ENCODE results near the gene C1orf87.

C1orf87 gene

GRCh38 chr1:60063561-60063960 lies 10.0 kb downstream of the C1orf87 start:
- H3K4me1 ChIP-seq: peaks cover 0 to 8% (median under 1%) of the 10 kb centered on the region in 4 donors
- no peaks in the 10 kb centered on the region for H3K27me3 ChIP-seq
- DNase-seq: no peak
- no peaks in the 10 kb centered on the region for H3K36me3 ChIP-seq
- intact Hi-C loops (cut with DNase I; ENCODE audit: low total_unique reads): no loop called here
- H3K27ac ChIP-seq: no peak overlapping the region
- H3K9me3 ChIP-seq: no peaks in the 10 kb centered on the region
- no peak for TF ChIP-seq CTCF (IDR thresholded peaks at IDR 0.05)
- H3K4me3 ChIP-seq: no peak overlapping the region

- Histone ChIP-seq H3K36me3 (no peaks in the 10 kb centered on the region), H3K4me3 (no peak overlapping the region), H3K9me3 (no peaks in the 10 kb centered on the region), H3K27ac (no peak overlapping the region), H3K27me3 (no peaks in the 10 kb centered on the region), H3K4me1 (no peaks in the 10 kb centered on the region)
- no peak for DNase-seq
- intact Hi-C loops (cut with DNase I; ENCODE audit: low total_unique reads): no loop called here
- no peak for TF ChIP-seq CTCF (IDR thresholded peaks at IDR 0.05)
Observed at GRCh38 chr1:60059468-60059867, 14.1 kb downstream of the C1orf87 start.

- no peaks in the 10 kb centered on the region for H3K36me3 ChIP-seq
- H3K27ac ChIP-seq: no peak overlapping the region
- intact Hi-C loops (cut with DNase I; ENCODE audit: low total_unique reads): no loop called here
- no peak for TF ChIP-seq CTCF (IDR thresholded peaks at IDR 0.05)
- H3K9me3 ChIP-seq: peaks cover 0 to 8% (median 0%) of the 10 kb centered on the region in 3 donors
- H3K4me1 ChIP-seq: no peaks in the 10 kb centered on the region
- no peaks in the 10 kb centered on the region for H3K27me3 ChIP-seq
- DNase-seq: no peak
- H3K4me3 ChIP-seq: no peak overlapping the region
Observed at GRCh38 chr1:60055336-60055735, 18.2 kb downstream of the C1orf87 start.

- DNase-seq: no peak
Observed at GRCh38 chr1:60054374-60054773, 19.2 kb downstream of the C1orf87 start.

GRCh38 chr1:60052601-60053000 lies 21.0 kb downstream of the C1orf87 start:
- Histone ChIP-seq H3K4me3 (no peak overlapping the region), H3K36me3 (no peaks in the 10 kb centered on the region), H3K9me3 (peaks cover 0 to 18% (median 3%) of the 10 kb centered on the region in 3 donors), H3K27me3 (no peaks in the 10 kb centered on the region), H3K4me1 (no peaks in the 10 kb centered on the region), H3K27ac (no peak overlapping the region)
- intact Hi-C loops (cut with DNase I; ENCODE audit: low total_unique reads): no loop called here
- TF ChIP-seq CTCF (IDR thresholded peaks at IDR 0.05): no peak
- DNase-seq: no peak

More at GRCh38 chr1:60054374-60054773, 19.2 kb downstream of the C1orf87 start:
- H3K9me3 ChIP-seq: peaks cover 0 to 12% (median 2%) of the 10 kb centered on the region in 3 donors
- no peaks in the 10 kb centered on the region for H3K36me3 ChIP-seq
- H3K27ac ChIP-seq: no peak overlapping the region
- TF ChIP-seq CTCF (IDR thresholded peaks at IDR 0.05): no peak
- no peak overlapping the region for H3K4me3 ChIP-seq
- no peaks in the 10 kb centered on the region for H3K27me3 ChIP-seq
- intact Hi-C loops (cut with DNase I; ENCODE audit: low total_unique reads): no loop called here
- no peaks in the 10 kb centered on the region for H3K4me1 ChIP-seq

- no peak for TF ChIP-seq CTCF (IDR thresholded peaks at IDR 0.05)
- DNase-seq: no peak
- Histone ChIP-seq H3K9me3 (peaks cover 0 to 18% (median 3%) of the 10 kb centered on the region in 3 donors), H3K36me3 (no peaks in the 10 kb centered on the region), H3K4me1 (no peaks in the 10 kb centered on the region), H3K27me3 (no peaks in the 10 kb centered on the region), H3K27ac (no peak overlapping the region), H3K4me3 (no peak overlapping the region)
- intact Hi-C loops (cut with DNase I; ENCODE audit: low total_unique reads): no loop called here
Observed at GRCh38 chr1:60051191-60051590, 22.4 kb downstream of the C1orf87 start.
